Measurements from ENCODE around the gene TYMP.

TYMP gene

GRCh38 chr22:50529897-50530579, at the start of gene TYMP:
TYMP (minus strand) TSS chr22:50530012; CDS start chr22:50529709, 303 bp downstream.
- DNase-seq = no peak

- no peak for DNase-seq
Measured at GRCh38 chr22:50578776-50579310, 49.0 kb upstream of the TYMP start.

- DNase-seq = no peak
Measured at GRCh38 chr22:50577987-50578775, 48.4 kb upstream of the TYMP start, which contains the start of gene CPT1B. CPT1B (minus strand) TSS chr22:50578427; CDS start chr22:50577915, 512 bp downstream.

GRCh38 chr22:50577697-50577986, 47.8 kb upstream of the TYMP start:
- DNase-seq = no peak

GRCh38 chr22:50576806-50577696, 47.2 kb upstream of the TYMP start:
- no peak for DNase-seq

GRCh38 chr22:50576070-50576469, 46.3 kb upstream of the TYMP start:
- peak; percentile 67 to 69 for DNase-seq

- no peak for DNase-seq
Measured at GRCh38 chr22:50575426-50575941, 45.7 kb upstream of the TYMP start.

- no peak for DNase-seq
Measured at GRCh38 chr22:50574383-50574755, 44.6 kb upstream of the TYMP start.

- no peak for DNase-seq
Measured at GRCh38 chr22:50573491-50574382, 43.9 kb upstream of the TYMP start.

GRCh38 chr22:50572965-50573364, 43.2 kb upstream of the TYMP start:
- DNase-seq = no peak

GRCh38 chr22:50571264-50572175, 41.7 kb upstream of the TYMP start:
- no peak for DNase-seq

- DNase-seq = no peak
Measured at GRCh38 chr22:50570861-50571260, 41.0 kb upstream of the TYMP start.

- no peak for DNase-seq
Measured at GRCh38 chr22:50569896-50570535, 40.2 kb upstream of the TYMP start.

- DNase-seq = no peak
Measured at GRCh38 chr22:50569041-50569459, 39.2 kb upstream of the TYMP start.

- DNase-seq = peak; percentile 12 to 36
Measured at GRCh38 chr22:50568626-50569025, 38.8 kb upstream of the TYMP start.

GRCh38 chr22:50567721-50568252, 38.0 kb upstream of the TYMP start:
- no peak for DNase-seq

GRCh38 chr22:50564289-50564688, 34.5 kb upstream of the TYMP start:
- no peak for DNase-seq

- no peak for DNase-seq
Measured at GRCh38 chr22:50563413-50564160, 33.8 kb upstream of the TYMP start.

All from SHP77 (cell line).